ENCODE results near the gene OR10D3.
"Not testable (repeated sequence)": the region's sequence is repeated elsewhere in the genome, so short reads cannot be mapped to it uniquely, and the experiment has no call there.

Gene OR10D3

DNA sequence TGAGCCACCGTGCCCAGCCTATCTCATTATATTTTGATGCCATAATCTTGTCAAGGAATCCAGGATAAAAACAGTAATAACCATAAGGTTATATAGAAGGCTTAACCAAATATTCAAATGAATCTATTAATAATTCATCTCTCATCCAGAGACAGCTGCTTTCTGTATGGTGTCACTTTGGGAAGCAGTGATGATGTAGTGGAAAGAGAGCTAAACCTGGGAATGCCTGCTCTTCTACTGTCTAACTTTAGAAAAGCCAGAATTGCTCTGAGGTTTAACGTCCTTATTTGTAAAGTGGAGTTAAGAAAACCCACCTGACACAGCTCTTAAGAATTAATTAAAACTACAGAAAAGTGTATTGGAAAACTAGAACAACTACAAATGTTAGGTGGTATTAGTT, 29.3 kb upstream of the OR10D3 start:
- H3K27ac Mint-ChIP-seq: peak overlapping the region in 1 of 3 experiments; percentile 24
- H3K4me3 Mint-ChIP-seq: peak overlapping the region in 1 of 3 experiments; percentile 39
- H3K27me3 Mint-ChIP-seq (ENCODE audit: low read depth): peaks cover 5% of the 10 kb centered on the region
- TF ChIP-seq, protein P1, sequence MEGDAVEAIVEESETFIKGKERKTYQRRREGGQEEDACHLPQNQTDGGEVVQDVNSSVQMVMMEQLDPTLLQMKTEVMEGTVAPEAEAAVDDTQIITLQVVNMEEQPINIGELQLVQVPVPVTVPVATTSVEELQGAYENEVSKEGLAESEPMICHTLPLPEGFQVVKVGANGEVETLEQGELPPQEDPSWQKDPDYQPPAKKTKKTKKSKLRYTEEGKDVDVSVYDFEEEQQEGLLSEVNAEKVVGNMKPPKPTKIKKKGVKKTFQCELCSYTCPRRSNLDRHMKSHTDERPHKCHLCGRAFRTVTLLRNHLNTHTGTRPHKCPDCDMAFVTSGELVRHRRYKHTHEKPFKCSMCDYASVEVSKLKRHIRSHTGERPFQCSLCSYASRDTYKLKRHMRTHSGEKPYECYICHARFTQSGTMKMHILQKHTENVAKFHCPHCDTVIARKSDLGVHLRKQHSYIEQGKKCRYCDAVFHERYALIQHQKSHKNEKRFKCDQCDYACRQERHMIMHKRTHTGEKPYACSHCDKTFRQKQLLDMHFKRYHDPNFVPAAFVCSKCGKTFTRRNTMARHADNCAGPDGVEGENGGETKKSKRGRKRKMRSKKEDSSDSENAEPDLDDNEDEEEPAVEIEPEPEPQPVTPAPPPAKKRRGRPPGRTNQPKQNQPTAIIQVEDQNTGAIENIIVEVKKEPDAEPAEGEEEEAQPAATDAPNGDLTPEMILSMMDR (IDR thresholded peaks at IDR 0.05; ENCODE audit: unreplicated experiment in 3 of 3): no peak
- no peaks in the 10 kb centered on the region for H3K36me3 Mint-ChIP-seq (ENCODE audit: low read depth)
- H3K4me1 Mint-ChIP-seq: peaks cover 7% of the 10 kb centered on the region
- peaks cover 10% of the 10 kb centered on the region for H3K9me3 Mint-ChIP-seq

DNA sequence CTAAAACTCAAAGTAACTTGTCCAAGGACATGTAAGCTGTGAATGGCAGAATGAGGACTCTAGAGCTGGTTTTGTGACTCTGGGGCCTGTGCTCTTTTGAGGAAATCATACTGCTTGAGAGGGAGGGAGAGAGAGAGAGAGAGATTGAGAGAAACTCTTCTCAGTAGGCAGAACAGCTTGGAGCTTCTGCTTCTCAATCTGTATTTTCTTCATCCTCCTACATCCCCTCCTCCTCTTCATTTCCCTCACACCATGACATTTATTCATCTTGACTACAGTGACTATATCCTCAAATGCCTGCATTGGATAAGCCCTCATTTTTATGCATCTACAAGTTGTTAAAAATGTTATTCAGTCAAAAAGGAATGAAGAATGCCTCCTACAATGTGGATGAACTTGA, 23.7 kb upstream of the OR10D3 start:
- Mint-ChIP-seq H3K4me1 (no peaks in the 10 kb centered on the region), H3K4me3 (no peak overlapping the region), H3K27me3 (ENCODE audit: low read depth) (peaks cover 12% of the 10 kb centered on the region), H3K36me3 (ENCODE audit: low read depth) (no peaks in the 10 kb centered on the region), H3K27ac (no peak overlapping the region), H3K9me3 (no peaks in the 10 kb centered on the region)
- TF ChIP-seq, protein P1 (IDR thresholded peaks at IDR 0.05; ENCODE audit: unreplicated experiment in 3 of 3): no peak

DNA sequence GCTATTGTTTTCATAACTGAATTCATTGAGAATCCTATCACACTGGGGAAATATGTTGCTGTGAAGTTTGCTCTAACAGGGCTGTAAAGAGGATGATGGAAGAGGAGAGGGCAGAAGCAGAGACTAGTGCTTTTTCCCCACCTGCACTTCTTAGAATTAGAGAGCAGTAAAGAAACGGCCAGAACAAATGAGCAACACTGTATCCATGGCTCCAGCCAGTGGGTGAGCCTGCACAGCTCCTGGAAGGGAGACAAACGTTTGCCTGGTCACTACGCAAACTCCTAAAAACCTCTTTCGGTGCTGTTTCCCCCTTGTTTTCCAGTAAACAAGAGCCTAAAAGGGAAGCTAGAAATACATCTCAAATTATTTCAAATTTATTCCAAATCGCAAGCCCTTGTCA, 22.2 kb upstream of the OR10D3 start:
- TF ChIP-seq, protein P1 (IDR thresholded peaks at IDR 0.05; ENCODE audit: unreplicated experiment in 3 of 3): no peak
- no peak overlapping the region for H3K27ac Mint-ChIP-seq
- H3K4me3 Mint-ChIP-seq: no peak overlapping the region
- H3K36me3 Mint-ChIP-seq (ENCODE audit: low read depth): no peaks in the 10 kb centered on the region
- no peaks in the 10 kb centered on the region for H3K9me3 Mint-ChIP-seq
- no peaks in the 10 kb centered on the region for H3K4me1 Mint-ChIP-seq
- peaks cover 12% of the 10 kb centered on the region for H3K27me3 Mint-ChIP-seq (ENCODE audit: low read depth)

DNA sequence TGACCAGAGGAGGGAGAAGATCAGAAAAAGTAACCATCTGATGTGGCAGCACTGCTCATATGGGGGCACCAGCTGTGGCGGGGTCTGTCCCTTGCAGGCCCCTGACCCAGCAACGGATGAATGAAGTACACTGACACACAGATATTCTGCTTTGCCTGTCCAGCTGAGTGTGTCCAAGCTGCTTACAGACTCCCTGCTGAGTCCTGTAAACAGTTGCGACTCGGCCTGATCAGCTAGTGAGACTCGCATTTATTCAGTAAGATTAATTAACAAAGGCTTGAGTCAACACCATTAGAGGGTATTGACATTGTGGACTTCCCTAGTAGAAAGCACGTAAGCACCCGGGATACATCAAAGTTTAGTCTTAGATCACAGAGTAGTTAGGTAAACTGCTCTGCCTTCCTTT, 15.3 kb upstream of the OR10D3 start:
- Mint-ChIP-seq H3K4me3 (no peak overlapping the region), H3K4me1 (peaks cover 10% of the 10 kb centered on the region), H3K9me3 (no peaks in the 10 kb centered on the region), H3K27me3 (ENCODE audit: low read depth) (no peaks in the 10 kb centered on the region), H3K36me3 (ENCODE audit: low read depth) (no peaks in the 10 kb centered on the region), H3K27ac (no peak overlapping the region)
- TF ChIP-seq, protein P1 (IDR thresholded peaks at IDR 0.05; ENCODE audit: unreplicated experiment in 3 of 3): no peak

DNA sequence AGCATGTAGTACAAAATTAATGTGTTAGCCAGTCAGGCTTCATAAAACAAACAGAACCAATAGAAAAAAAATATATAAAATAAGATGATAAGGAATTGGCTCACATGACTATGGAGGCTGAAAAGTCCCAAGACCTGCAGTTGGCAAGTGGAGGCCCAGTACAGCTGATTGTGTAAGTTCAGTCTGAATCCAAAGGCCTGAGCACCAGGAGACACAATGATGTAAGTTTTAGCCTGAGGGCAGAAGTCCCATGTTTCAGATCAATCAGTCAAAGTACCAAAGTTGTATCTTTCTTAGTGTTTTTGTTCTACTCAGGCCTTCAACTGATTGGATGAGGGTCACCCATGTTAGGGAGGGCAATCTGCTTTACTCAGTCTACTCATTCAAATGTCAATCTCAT, 14.3 kb upstream of the OR10D3 start:
- no peak overlapping the region for H3K4me3 Mint-ChIP-seq
- H3K9me3 Mint-ChIP-seq: no peaks in the 10 kb centered on the region
- TF ChIP-seq, protein P1 (IDR thresholded peaks at IDR 0.05; ENCODE audit: unreplicated experiment in 3 of 3): no peak
- no peak overlapping the region for H3K27ac Mint-ChIP-seq
- no peaks in the 10 kb centered on the region for H3K27me3 Mint-ChIP-seq (ENCODE audit: low read depth)
- no peaks in the 10 kb centered on the region for H3K36me3 Mint-ChIP-seq (ENCODE audit: low read depth)
- peaks cover 19% of the 10 kb centered on the region for H3K4me1 Mint-ChIP-seq

DNA sequence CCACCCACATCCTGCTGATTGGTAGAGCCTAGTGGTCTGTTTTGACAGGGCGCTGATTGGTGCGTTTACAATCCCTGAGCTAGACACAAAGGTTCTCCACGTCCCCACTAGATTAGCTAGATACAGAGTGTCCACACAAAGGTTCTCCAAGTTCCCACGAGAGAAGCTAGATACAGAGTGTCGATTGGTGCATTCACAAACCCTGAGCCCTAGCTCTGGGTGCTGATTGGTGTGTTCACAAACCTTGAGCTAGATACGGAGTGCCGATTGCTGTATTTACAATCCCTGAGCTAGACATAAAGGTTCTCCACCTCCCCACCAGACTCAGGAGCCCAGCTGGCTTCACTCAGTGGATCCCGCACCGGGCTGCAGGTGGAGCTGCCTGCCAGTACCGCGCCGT, 12.8 kb upstream of the OR10D3 start:
- H3K9me3 Mint-ChIP-seq; H3K4me3 Mint-ChIP-seq; H3K27ac Mint-ChIP-seq; H3K36me3 Mint-ChIP-seq (ENCODE audit: low read depth); H3K27me3 Mint-ChIP-seq (ENCODE audit: low read depth): not testable (repeated sequence)
- H3K4me1 Mint-ChIP-seq: peaks cover 25% of the 10 kb centered on the region
